Fibroblast of upper back skin (primary cell): Measurements from ENCODE around the gene ZBTB8A.
"Not testable (repeated sequence)": the region's sequence is repeated elsewhere in the genome, so short reads cannot be mapped to it uniquely, and the experiment has no call there.

ENCODE experiments used
- DNase-seq: peaks from one replicate; pipeline ENCODE4 v3.0.0-alpha.2; 2013

ZBTB8A gene

GRCh38 chr1:32538887-32539583, at the start of gene ZBTB8A:
Gene ZBTB8A (plus strand): TSS chr1:32539427. CDS start chr1:32592932, 53,505 bp downstream.
- peak; percentile 63 for DNase-seq

- no peak for DNase-seq
Observed at GRCh38 chr1:32489774-32490454, 49.3 kb upstream of the ZBTB8A start.

DNA sequence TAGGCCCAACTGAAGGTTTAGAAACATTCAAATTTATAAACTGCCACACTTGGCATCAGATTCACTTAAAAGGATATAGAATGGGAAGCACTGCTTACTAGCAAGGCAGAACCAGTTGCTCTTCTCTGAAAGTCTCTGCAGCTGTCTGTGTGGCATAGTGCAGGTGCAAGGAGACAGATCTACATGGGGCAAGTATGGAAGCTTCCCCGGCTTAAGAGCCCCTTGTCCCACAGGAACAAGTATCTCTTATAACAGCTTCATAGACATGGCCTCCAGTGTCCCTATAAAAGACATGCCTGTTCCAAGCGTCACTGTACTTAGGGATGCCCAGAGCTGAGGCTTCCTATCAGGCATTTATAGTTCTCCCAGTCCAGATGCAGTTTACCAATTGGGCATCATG, 47.8 kb upstream of the ZBTB8A start:
- DNase-seq, result no peak

DNA sequence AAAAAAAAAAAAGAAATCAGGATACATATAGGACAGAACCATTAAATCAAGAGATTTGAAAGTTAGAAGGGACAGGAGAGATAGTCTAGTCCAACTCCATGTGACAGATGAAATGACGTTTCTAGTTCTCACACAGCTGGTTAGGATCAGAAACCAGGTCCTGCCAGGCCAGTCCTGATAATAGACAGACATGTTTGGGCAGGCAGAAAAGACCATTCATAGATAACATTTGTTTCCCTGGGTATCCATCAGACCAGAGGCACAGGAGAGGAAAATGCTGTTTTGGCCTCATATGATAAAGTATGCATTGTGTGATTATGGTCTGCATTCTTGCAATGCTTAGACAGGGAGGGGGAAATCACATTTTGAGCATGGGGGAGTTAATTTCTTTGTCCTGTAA, 45.0 kb upstream of the ZBTB8A start:
- DNase-seq, result peak; percentile 53

GRCh38 chr1:32494711-32495337, 44.4 kb upstream of the ZBTB8A start:
- DNase-seq, result no peak

DNA sequence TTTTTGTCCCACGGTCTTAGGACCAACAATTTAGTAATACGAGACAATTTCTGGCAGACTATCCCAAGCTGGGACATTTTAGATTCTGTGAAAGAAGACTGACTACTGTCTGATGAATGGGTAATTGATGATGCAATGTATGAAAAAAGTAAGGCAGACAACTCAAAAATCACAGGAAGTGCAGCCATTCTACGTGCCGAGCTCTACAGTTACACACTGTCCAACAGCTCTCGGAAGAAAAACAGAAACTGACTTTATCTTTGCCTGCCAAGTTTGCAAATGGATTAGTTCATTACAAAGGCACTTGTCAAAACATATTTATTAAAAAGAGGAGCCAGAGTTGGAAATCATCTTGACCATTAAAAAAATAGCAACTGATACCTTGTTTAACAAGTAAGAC, 43.1 kb upstream of the ZBTB8A start:
- DNase-seq, result peak; percentile 68

DNA sequence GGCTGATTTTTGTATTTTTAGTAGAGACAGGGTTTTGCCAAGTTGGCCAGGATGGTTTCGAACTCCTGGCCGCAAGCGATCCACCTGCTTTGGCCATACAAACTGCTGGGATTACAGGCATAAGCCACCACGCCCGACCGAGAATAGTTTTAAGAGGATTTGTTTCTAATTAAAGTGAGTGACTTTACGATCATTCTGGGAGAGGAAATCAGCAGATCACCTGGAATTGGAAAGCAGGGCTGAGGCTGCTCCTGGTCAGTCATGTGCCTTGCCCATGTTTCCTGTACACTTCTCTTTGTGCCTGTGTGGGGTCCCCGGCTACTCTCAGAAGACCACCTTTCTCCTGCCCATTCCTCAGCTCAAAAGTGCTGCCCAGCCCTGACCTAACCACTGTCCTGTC, 40.5 kb upstream of the ZBTB8A start:
- DNase-seq, result no peak

GRCh38 chr1:32500387-32501209, 38.6 kb upstream of the ZBTB8A start:
- peak; percentile 65 for DNase-seq

DNA sequence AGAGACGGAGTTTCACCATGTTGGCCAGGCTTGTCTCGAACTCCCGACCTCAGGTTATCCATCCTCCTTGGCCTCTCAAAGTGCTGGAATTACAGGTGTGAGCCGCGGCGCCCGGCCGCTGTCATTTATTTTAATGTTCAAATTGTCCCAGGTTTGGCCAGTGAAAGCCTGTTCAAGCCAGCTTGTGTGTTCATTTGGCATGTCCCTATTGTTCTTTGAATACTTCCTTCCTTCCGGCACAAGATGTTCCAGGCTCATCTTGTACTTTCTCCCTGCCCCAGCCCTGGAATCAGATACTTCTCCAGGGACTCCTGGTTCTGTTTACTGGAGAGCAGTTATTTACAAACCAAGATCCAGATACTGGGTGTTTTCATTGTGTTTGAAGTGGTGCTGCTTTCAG, 37.4 kb upstream of the ZBTB8A start:
- DNase-seq, result no peak

DNA sequence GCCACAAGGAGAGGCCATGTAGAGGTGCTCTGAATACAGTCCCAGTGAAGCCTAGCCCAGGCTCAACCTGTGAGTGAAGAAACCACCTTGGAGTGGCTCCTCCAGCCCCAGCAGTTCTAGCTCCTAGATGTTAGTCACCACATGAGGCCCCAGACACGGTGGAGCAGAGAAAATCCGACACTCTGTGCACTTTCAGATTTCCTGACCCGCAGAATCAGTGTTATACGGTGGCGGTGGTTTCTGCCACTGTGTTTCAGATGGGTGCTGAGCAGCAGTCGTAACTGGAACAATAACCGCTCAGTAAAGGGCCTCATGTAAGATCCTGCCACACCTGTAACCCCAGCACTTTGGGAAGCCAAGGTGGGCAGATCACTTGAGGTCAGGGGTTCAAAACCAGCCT, 36.1 kb upstream of the ZBTB8A start:
- no peak for DNase-seq

GRCh38 chr1:32507021-32507420, 32.2 kb upstream of the ZBTB8A start:
- DNase-seq, result no peak

GRCh38 chr1:32508761-32509160, 30.5 kb upstream of the ZBTB8A start:
- DNase-seq, result no peak

DNA sequence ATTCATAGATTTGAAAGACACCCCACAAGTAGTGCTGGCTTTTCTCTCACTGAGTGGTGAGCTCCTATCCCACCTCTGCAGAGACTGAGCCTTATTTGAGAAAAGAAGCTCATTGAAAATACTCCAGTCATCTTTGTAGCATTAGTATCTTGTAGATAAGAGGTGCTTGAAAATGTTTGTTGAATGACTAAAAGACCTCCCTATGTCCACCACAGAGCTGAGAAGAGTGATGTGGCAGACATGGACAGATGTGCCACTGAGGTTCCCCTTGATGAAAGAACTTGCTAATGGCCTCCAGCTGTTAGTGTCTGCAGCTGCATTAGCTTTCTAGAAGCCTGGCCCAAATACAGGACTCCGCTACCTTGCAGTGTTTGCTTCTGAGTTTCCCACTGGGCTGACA, 29.3 kb upstream of the ZBTB8A start:
- DNase-seq, result no peak

DNA sequence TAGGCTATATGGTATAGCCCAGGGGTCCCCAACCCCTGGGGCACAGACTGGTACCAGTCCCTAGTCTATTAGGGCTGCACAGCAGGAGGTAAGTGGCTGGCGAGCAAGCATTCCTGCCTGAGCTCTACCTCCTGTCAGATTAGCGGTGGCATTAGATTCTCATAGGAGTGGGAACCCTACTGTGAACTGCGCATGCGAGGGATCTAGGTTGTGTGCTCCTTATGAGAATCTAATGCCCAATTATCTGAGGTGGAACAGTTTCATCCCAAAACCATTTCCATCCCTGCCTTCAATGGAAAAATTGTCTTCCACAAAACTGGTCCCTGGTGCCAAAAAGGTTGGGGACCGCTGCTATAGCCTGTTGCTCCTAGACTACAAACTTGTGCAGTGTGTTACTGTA, 22.8 kb upstream of the ZBTB8A start:
- DNase-seq, result no peak

- DNase-seq, result no peak
Observed at GRCh38 chr1:32518976-32519375, 20.3 kb upstream of the ZBTB8A start.

- no peak for DNase-seq
Observed at GRCh38 chr1:32521165-32521564, 18.1 kb upstream of the ZBTB8A start.

DNA sequence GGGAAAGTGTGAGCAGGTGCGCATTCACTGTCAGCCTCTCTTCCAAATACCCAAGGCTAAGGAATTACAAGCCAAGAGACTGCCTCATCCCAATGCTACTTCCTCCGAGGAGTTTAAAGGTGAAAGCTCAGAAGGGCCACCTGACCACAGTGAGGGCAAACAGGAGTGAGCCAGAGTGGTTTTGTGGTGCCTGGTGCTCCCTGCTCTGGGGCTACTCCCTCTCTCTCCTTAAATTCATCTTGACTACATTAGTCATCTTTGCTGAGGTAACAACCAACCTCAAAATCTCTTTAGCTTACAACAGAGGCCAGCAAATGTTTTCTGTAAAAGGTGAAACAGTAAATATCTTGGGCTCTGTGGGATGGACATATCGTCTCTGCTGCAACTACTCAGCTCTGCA, 14.2 kb upstream of the ZBTB8A start:
- no peak for DNase-seq

- no peak for DNase-seq
Observed at GRCh38 chr1:32525661-32526444, 13.4 kb upstream of the ZBTB8A start.

DNA sequence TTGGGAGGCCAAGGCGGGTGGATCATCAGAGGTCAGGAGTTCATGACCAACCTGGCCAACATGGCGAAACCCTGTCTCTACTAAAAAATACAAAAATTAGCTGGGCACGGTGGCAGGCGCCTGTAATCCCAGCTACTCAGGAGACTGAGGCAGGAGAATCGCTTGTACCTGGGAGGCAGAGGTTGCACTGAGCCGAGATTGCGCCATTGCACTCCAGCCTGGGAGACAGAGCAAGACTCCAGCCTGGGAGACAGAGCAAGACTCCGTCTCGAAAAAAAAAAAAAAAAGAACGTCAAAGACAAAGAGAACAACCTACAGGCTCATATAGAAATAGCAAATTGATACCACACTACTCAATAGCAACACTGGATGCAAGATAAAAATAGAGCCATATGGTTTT, 10.7 kb upstream of the ZBTB8A start:
- DNase-seq, result not testable (repeated sequence)

- DNase-seq, result no peak
Observed at GRCh38 chr1:32533792-32534327, 5.4 kb upstream of the ZBTB8A start.

DNA sequence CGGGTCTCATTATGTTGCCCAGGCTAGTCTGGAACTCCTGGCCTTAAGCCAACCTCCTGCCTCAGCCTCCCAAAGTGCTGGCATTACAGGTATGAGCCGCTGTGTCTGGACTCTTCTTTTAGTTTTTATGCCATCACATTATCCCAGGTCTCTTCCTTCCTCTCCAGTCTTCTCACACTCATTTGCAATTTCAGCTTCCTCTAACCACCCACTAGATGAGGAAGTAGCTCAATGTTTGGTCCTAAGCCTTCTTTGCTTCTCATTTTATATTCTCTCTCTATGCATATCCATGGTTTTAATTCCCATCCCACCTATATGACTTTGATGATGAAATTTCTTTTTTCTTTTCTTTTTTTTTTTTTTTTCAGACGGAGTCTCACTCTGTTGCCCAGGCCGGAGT, 3.1 kb upstream of the ZBTB8A start:
- DNase-seq, result no peak

GRCh38 chr1:32536764-32537163, 2.5 kb upstream of the ZBTB8A start:
- no peak for DNase-seq
